HepG2 (cell line): Measurements from ENCODE around the gene NDRG3. TPM values are rescaled to one million over a fixed set of nuclear protein-coding genes. Genes with fewer than 3 reads are reported as not detected.

Experiments
- ATAC-seq: fragments of 200-7000 bp; cut with Tn5 transposase; 3 replicates; pipeline ENCODE4 v1.9.1; 2020; ENCODE audit warnings: mild to moderate bottlenecking, moderate library complexity
- BruUV-seq: library from RNA; stranded (reverse); fragments of 400-500 nt; replicated peaks from 2 replicates; lab custom pipeline; 2021; lab: Mats Ljungman, UMichigan
- CTCF ChIA-PET: fragments of 300-600 bp; formaldehyde crosslinking; extraction: SDS; loops from one replicate; lab custom pipeline; 2021; ENCODE audit warnings: low total read pairs, inconsistent platforms, low intra/inter-chr PET ratio; lab: Yijun Ruan, JAX
- POLR2A ChIA-PET: fragments of 350-600 bp; sonication (Branson Sonifier 250); formaldehyde crosslinking; loops from one replicate; lab custom pipeline; 2020; ENCODE audit warnings: antibody characterized with exemption, inconsistent platforms; lab: Yijun Ruan, JAX
- DNase-seq: peaks from one replicate; pipeline ENCODE4 v3.0.0-alpha.2; 2015; ENCODE audit warnings: low spot score
- FAIRE-seq: peaks from 3 replicates; lab custom pipeline; 2011; peaks lifted over from hg19 to GRCh38; lab: Jason Lieb, UNC
- H2AFZ ChIP-seq: one replicate; pipeline ENCODE4 v1.6.1; 2011; ENCODE audit warnings: low read length, inconsistent platforms
- H3K27ac ChIP-seq: fragments of 300-600 bp; 3 replicates; pipeline ENCODE4 v1.8.0; 2011; ENCODE audit warnings: mixed run types, mild to moderate bottlenecking, mixed read lengths, low read length, inconsistent platforms; ENCODE audit not compliant: insufficient read depth; ENCODE audit errors: extremely low read length
- H3K27me3 ChIP-seq, 2 experiments: fragments of 200-600 bp in 1 of 2; 2 replicates in 1 of 2; 3 replicates in 1 of 2; pipeline versions ENCODE4 v1.6.0 to v1.8.0; 2011; ENCODE audit warnings: low read length in 2 of 2, mild to moderate bottlenecking in 2 of 2, moderate library complexity in 2 of 2, inconsistent platforms in 1 of 2; ENCODE audit not compliant: insufficient read depth in 2 of 2, control insufficient read depth in 1 of 2
- H3K36me3 ChIP-seq, 2 experiments: fragments of 200-600 bp in 1 of 2; replicated peaks in 1 of 2; 2 replicates in 1 of 2; 3 replicates in 1 of 2; pipeline versions ENCODE4 v1.5.1 to v1.8.0; 2011; ENCODE audit warnings: low read length in 2 of 2, inconsistent platforms in 1 of 2; ENCODE audit not compliant: insufficient read depth in 2 of 2, control insufficient read depth in 1 of 2
- H3K4me1 ChIP-seq: 2 replicates; pipeline ENCODE4 v1.5.1; 2012; ENCODE audit warnings: low read length, inconsistent platforms; ENCODE audit not compliant: insufficient read depth
- H3K4me2 ChIP-seq: 2 replicates; pipeline ENCODE4 v1.6.0; 2011; ENCODE audit warnings: low read depth, low read length, inconsistent platforms
- H3K4me3 ChIP-seq, 3 experiments: fragments of 200-600 bp in 1 of 3; sonication (generic), shearing (Covaris generic) in 1 of 3; replicated peaks in 1 of 3; 2 replicates each; pipeline ENCODE4 v1.5.1; 2011 to 2016; ENCODE audit warnings: low read length in 3 of 3, inconsistent platforms in 2 of 3, low read depth in 2 of 3, mild to moderate bottlenecking in 2 of 3, control low read depth in 1 of 3, mixed read lengths in 1 of 3; ENCODE audit not compliant: insufficient read depth in 1 of 3
- H3K79me2 ChIP-seq: one replicate; pipeline ENCODE4 v1.6.1; 2011; ENCODE audit warnings: low read length, inconsistent platforms; ENCODE audit not compliant: insufficient read depth
- H3K9ac ChIP-seq: 2 replicates; pipeline ENCODE4 v1.6.0; 2011; ENCODE audit warnings: mild to moderate bottlenecking, low read depth, low read length, inconsistent platforms; ENCODE audit not compliant: insufficient read depth
- H3K9me3 ChIP-seq: 2 replicates; pipeline ENCODE4 v1.5.1; 2012; ENCODE audit warnings: mild to moderate bottlenecking, low read length
- H4K20me1 ChIP-seq: 2 replicates; pipeline ENCODE4 v1.6.0; 2011; ENCODE audit warnings: inconsistent platforms, mild to moderate bottlenecking, low read length, moderate library complexity; ENCODE audit not compliant: insufficient read depth
- AKAP8 ChIP-seq: sonication (generic); formaldehyde crosslinking; IDR thresholded peaks from 2 replicates; pipeline ENCODE4 v1.5.1; 2020; ENCODE audit warnings: mild to moderate bottlenecking, missing genetic modification reagents
- CEBPZ ChIP-seq: IDR thresholded peaks from 2 replicates; pipeline ENCODE4 v1.6.1; 2012; ENCODE audit warnings: low read length, improper control_type of control experiment
- ETV6 ChIP-seq: sonication (generic); formaldehyde crosslinking; conservative IDR thresholded peaks from 2 replicates; pipeline ENCODE4 v1.4.0; 2020; ENCODE audit warnings: missing genetic modification reagents
- GABPA ChIP-seq, 2 experiments: IDR thresholded peaks; 2 replicates each; pipeline ENCODE4 v1.6.1; 2011 to 2016; ENCODE audit warnings: low read depth in 2 of 2, low read length in 1 of 2, missing biosample characterization in 1 of 2, missing genetic modification characterization in 1 of 2
- GLMP ChIP-seq: sonication (generic); formaldehyde crosslinking; IDR thresholded peaks from 2 replicates; pipeline ENCODE4 v1.9.0; 2021; ENCODE audit warnings: missing genetic modification reagents, mild to moderate bottlenecking, borderline replicate concordance
- IKZF1 ChIP-seq: fragments of 450-650 bp; IDR thresholded peaks from 2 replicates; pipeline ENCODE4 v1.7.1; 2016
- IRF2 ChIP-seq: IDR thresholded peaks from 2 replicates; pipeline ENCODE4 v1.6.1; 2018; ENCODE audit warnings: missing genetic modification reagents, missing compliant biosample characterization
- KLF16 ChIP-seq, 2 experiments: sonication (generic) in 1 of 2; formaldehyde crosslinking in 1 of 2; IDR thresholded peaks; 2 replicates each; pipeline versions ENCODE4 v1.6.1 to v1.8.0; 2016 to 2023; ENCODE audit warnings: missing genetic modification reagents in 2 of 2, missing compliant biosample characterization in 1 of 2
- RFXANK ChIP-seq: IDR thresholded peaks from 2 replicates; pipeline ENCODE4 v1.6.1; 2016
- SAFB2 ChIP-seq: sonication (generic); formaldehyde crosslinking; IDR thresholded peaks from 2 replicates; pipeline ENCODE4 v1.5.1; 2020; ENCODE audit warnings: missing genetic modification reagents, low read depth, mild to moderate bottlenecking, borderline replicate concordance
- THAP9 ChIP-seq: sonication (generic); formaldehyde crosslinking; IDR thresholded peaks from 2 replicates; pipeline ENCODE4; 2020; ENCODE audit warnings: missing genetic modification reagents, mild to moderate bottlenecking, borderline replicate concordance
- ZC3H13 ChIP-seq: sonication (generic); formaldehyde crosslinking; IDR thresholded peaks from 2 replicates; pipeline ENCODE4 v1.8.1; 2023; ENCODE audit warnings: mild to moderate bottlenecking, missing genetic modification reagents, moderate library complexity
- ZNF17 ChIP-seq: sonication (generic); formaldehyde crosslinking; IDR thresholded peaks from 2 replicates; pipeline ENCODE4 v1.5.0; 2020; ENCODE audit warnings: mild to moderate bottlenecking, missing genetic modification reagents
- ZNF264 ChIP-seq: sonication (generic); formaldehyde crosslinking; IDR thresholded peaks from 2 replicates; pipeline ENCODE4 v1.4.0; 2020; ENCODE audit warnings: missing genetic modification reagents
- WGBS: methylation state at CpG from one replicate; pipeline ENCODE4 v1.1.6; 2017; ENCODE audit warnings: low lambda C conversion rate; 5-methylcytosine and 5-hydroxymethylcytosine counted together
- in situ Hi-C: cut with HindIII; loops from 2 replicates; pipeline ENCODE4 v1.10.0; 2017; ENCODE audit warnings: low pct_unique_long_range_greater_than_20kb; ENCODE audit not compliant: extremely low pct_ligation_motif_present
- intact Hi-C: fragments of 100-400 bp; cut with micrococcal nuclease; formaldehyde crosslinking; loops from one replicate; pipeline ENCODE4 v1.10.0; 2022; ENCODE audit not compliant: unreplicated experiment
- polyA plus RNA-seq, 8 experiments: library from polyadenylated mRNA; depleted of rRNA in 3 of 8; stranded (reverse) in 7 of 8; unstranded in 1 of 8; fragments of >200 nt; fragmentation: Illumina TruSeq in 4 of 8; extraction: Trizol in 4 of 8; gene quantifications; 2 replicates each; pipeline versions ENCODE4 v1.2.1 to v1.2.3, GENCODE V29; 2011 to 2016; ENCODE audit warnings: low read depth in 4 of 8, missing spikeins in 1 of 8, mixed read lengths in 1 of 8; ENCODE audit not compliant: insufficient read depth in 1 of 8
- total RNA-seq, 5 experiments: library from RNA; depleted of rRNA; stranded (reverse); fragments of >200 nt; fragmentation: Illumina TruSeq; extraction: Trizol; gene quantifications; 2 replicates each; pipeline ENCODE4 v1.2.3, GENCODE V29; 2016; ENCODE audit warnings: low read depth in 1 of 5
- TF ChIP-seq, protein P1 (sequence below): sonication (generic); formaldehyde crosslinking; IDR thresholded peaks from 2 replicates; pipeline ENCODE4 v1.5.1; 2020; ENCODE audit warnings: missing genetic modification reagents, mild to moderate bottlenecking, borderline replicate concordance

The NDRG3 gene
- total and polyA plus RNA-seq, 2 of the 13 experiments (the other 11 are each of a cell fraction or from before 2014, with no cell fraction given), result 36.0 to 40.5 TPM

DNA sequence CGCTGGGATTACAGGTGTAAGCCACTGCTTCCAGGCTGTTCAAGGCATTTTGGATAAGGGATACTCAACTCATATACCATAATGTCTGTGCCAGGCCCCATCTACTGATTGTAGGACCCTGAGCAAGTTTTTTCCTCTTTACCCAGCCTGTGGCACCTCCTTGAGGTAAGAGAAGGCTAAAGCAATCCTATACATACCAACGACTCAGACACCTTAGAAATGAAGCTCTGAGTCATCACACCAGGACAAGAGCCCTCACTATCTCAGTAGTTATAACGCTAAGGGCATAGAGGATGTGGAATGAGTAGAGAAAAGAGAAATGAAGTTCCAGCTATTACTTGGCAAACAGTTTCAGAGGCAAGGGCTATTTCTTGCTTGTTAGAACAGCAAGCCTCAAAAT is 16.9 kb downstream of the NDRG3 start (continued):
- TF ChIP-seq, protein P1, sequence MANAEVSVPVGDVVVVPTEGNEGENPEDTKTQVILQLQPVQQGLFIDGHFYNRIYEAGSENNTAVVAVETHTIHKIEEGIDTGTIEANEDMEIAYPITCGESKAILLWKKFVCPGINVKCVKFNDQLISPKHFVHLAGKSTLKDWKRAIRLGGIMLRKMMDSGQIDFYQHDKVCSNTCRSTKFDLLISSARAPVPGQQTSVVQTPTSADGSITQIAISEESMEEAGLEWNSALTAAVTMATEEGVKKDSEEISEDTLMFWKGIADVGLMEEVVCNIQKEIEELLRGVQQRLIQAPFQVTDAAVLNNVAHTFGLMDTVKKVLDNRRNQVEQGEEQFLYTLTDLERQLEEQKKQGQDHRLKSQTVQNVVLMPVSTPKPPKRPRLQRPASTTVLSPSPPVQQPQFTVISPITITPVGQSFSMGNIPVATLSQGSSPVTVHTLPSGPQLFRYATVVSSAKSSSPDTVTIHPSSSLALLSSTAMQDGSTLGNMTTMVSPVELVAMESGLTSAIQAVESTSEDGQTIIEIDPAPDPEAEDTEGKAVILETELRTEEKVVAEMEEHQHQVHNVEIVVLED (CRISPR knock-in tag), result no peak

DNA sequence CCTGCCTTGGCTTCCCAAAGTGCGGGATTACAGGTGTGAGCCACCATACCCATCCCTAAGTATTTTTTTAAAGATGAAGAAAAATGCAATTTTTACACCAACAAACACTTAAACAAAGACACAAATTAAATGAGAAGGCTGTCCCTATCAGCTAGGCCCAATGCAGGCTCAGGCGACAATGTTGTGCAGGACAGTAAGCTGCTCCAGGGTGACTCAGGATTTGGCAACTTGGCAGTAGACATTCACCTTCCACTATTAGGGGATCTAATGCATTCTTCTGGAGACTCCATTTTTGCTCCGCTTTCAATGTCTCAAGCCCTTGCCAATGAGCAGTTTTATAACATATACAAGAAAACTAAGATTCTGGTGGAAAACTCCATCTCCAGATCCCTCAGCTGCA is 19.7 kb downstream of the NDRG3 start:
- intact Hi-C loops (no loop called here), in situ Hi-C loops (no loop called here)
- Histone ChIP-seq H3K9me3 (no peaks in the 10 kb centered on the region), H3K27ac (no peak overlapping the region), H3K36me3 (peaks cover 0 to 4% of the 10 kb centered on the region in 2 experiments; a peak in 2 of 5 replicates), H2AFZ (no peak overlapping the region), H3K4me1 (no peaks in the 10 kb centered on the region), H3K9ac (no peak overlapping the region), H4K20me1 (no peaks in the 10 kb centered on the region), H3K4me3 (no peak overlapping the region), H3K79me2 (peaks cover 8% of the 10 kb centered on the region), H3K27me3 (no peaks in the 10 kb centered on the region), H3K4me2 (no peak overlapping the region)
- WGBS, result 97% methylated on average over 3 of the region's 3 CpGs
- ATAC-seq (no peak), DNase-seq (no peak), FAIRE-seq (no peak)
- ChIA-PET POLR2A (no interaction called here), CTCF (no interaction called here)
- no TSS peak for BruUV-seq
- TF ChIP-seq GABPA (IDR thresholded peaks at IDR 0.05; ENCODE audit: low read depth, low read length) (no peak), GABPA (CRISPR knock-in tag; IDR thresholded peaks at IDR 0.05; ENCODE audit: low read depth) (no peak), IRF2 (CRISPR knock-in tag) (no peak), ETV6 (CRISPR knock-in tag) (no peak), ZNF264 (CRISPR knock-in tag) (no peak), RFXANK (no peak), GLMP (CRISPR knock-in tag) (no peak), IKZF1 (no peak), KLF16 (CRISPR knock-in tag; IDR thresholded peaks at IDR 0.05) (no peak), THAP9 (CRISPR knock-in tag) (no peak), SAFB2 (CRISPR knock-in tag) (no peak), CEBPZ (no peak), AKAP8 (CRISPR knock-in tag) (no peak), ZC3H13 (CRISPR knock-in tag) (no peak), ZNF17 (CRISPR knock-in tag) (no peak)
